ENCODE results near the gene HOXA10.

Gene HOXA10

GRCh38 chr7:27129729-27130539, 44.2 kb downstream of the HOXA10 start:
- no peak for TF ChIP-seq CTCF (IDR thresholded peaks at IDR 0.05; ENCODE audit: control extremely low read depth, extremely low read depth, low read depth, missing control alignments)
- ChIA-PET POLR2A (no interaction called here), CTCF (interaction anchor here (1.0 to 2.0 kb wide), 3 partner anchors 20 to 33 kb away, joined by 3 to 6 read pairs (median 4); no protein-coding TSS in a partner anchor)
- no peak for DNase-seq (ENCODE audit: extremely low spot score)

- no peak for DNase-seq (ENCODE audit: extremely low spot score)
- ChIA-PET POLR2A (no interaction called here), CTCF (interaction anchor here (0.9 kb wide), 1 partner anchor 32 kb away, joined by 3 read pairs; no protein-coding TSS in a partner anchor)
- no peak for TF ChIP-seq CTCF (IDR thresholded peaks at IDR 0.05; ENCODE audit: control extremely low read depth, extremely low read depth, low read depth, missing control alignments)
Measured at GRCh38 chr7:27128776-27129728, 45.1 kb downstream of the HOXA10 start.

- POLR2A ChIA-PET, result no interaction called here
- DNase-seq (ENCODE audit: extremely low spot score), result no peak
- CTCF ChIA-PET, result interaction anchor here (0.8 kb wide), 1 partner anchor 446 kb away, joined by 4 read pairs; no protein-coding TSS in a partner anchor
- no peak for TF ChIP-seq CTCF (IDR thresholded peaks at IDR 0.05; ENCODE audit: control extremely low read depth, extremely low read depth, low read depth, missing control alignments)
Measured at GRCh38 chr7:27128034-27128433, 46.1 kb downstream of the HOXA10 start.

- TF ChIP-seq CTCF (IDR thresholded peaks at IDR 0.05; ENCODE audit: control extremely low read depth, extremely low read depth, low read depth, missing control alignments), result no peak
- POLR2A ChIA-PET, result no interaction called here
- CTCF ChIA-PET, result interaction anchor here (0.9 kb wide), 1 partner anchor 34 kb away, joined by 4 read pairs; no protein-coding TSS in a partner anchor
- no peak for DNase-seq (ENCODE audit: extremely low spot score)
Measured at GRCh38 chr7:27126596-27127327, 47.4 kb downstream of the HOXA10 start.

GRCh38 chr7:27125986-27126394, 48.1 kb downstream of the HOXA10 start:
- DNase-seq (ENCODE audit: extremely low spot score), result no peak
- no peak for TF ChIP-seq CTCF (IDR thresholded peaks at IDR 0.05; ENCODE audit: control extremely low read depth, extremely low read depth, low read depth, missing control alignments)
- POLR2A ChIA-PET, result no interaction called here
- CTCF ChIA-PET, result interaction anchor here (0.9 kb wide), 1 partner anchor 35 kb away, joined by 4 read pairs; no protein-coding TSS in a partner anchor

Data from GM10248 (cell line).